Endothelial cell (in vitro differentiated cells): ENCODE results near the gene SYCP2. TPM values are rescaled to one million over a fixed set of nuclear protein-coding genes. Genes with fewer than 3 reads are reported as not detected.

Source experiments
- DNase-seq: peaks from one replicate; pipeline ENCODE4 v3.0.0; 2021; ENCODE audit warnings: low spot score
- H3K27ac Mint-ChIP-seq: one replicate; pipeline ENCODE4 v1.8.0; 2021; ENCODE audit warnings: mixed read lengths, inconsistent platforms; ENCODE audit not compliant: unreplicated experiment
- H3K27me3 Mint-ChIP-seq: one replicate; pipeline ENCODE4 v1.8.0; 2021; ENCODE audit warnings: mild to moderate bottlenecking, moderate library complexity, mixed read lengths, inconsistent platforms; ENCODE audit not compliant: unreplicated experiment
- H3K36me3 Mint-ChIP-seq: one replicate; pipeline ENCODE4 v1.8.0; 2021; ENCODE audit warnings: mild to moderate bottlenecking, low read depth, mixed read lengths, inconsistent platforms; ENCODE audit not compliant: unreplicated experiment
- H3K4me1 Mint-ChIP-seq: one replicate; pipeline ENCODE4 v1.8.0; 2021; ENCODE audit warnings: mild to moderate bottlenecking, mixed read lengths, inconsistent platforms; ENCODE audit not compliant: unreplicated experiment
- H3K4me3 Mint-ChIP-seq: one replicate; pipeline ENCODE4 v1.8.0; 2021; ENCODE audit warnings: mild to moderate bottlenecking, mixed read lengths, inconsistent platforms; ENCODE audit not compliant: unreplicated experiment
- H3K9me3 Mint-ChIP-seq: one replicate; pipeline ENCODE4 v1.8.0; 2021; ENCODE audit warnings: mixed read lengths, inconsistent platforms; ENCODE audit not compliant: unreplicated experiment
- CTCF ChIP-seq: fragments of 200-600 bp; sonication (generic); IDR thresholded peaks from one replicate; pipeline ENCODE4 v1.5.0; 2021; ENCODE audit warnings: antibody characterized with exemption; ENCODE audit not compliant: unreplicated experiment
- total RNA-seq: library from RNA; stranded (reverse); fragmentation: NEBNext Ultra II Directional; extraction: Animal tissue kit (Norgen Biotek cat#: 25700); gene quantifications from one replicate; pipeline ENCODE4 v1.2.1, GENCODE V29; 2021; ENCODE audit not compliant: unreplicated experiment

SYCP2 gene
- total RNA-seq, 1 donor from 2014 or later, result 2.1 TPM

DNA sequence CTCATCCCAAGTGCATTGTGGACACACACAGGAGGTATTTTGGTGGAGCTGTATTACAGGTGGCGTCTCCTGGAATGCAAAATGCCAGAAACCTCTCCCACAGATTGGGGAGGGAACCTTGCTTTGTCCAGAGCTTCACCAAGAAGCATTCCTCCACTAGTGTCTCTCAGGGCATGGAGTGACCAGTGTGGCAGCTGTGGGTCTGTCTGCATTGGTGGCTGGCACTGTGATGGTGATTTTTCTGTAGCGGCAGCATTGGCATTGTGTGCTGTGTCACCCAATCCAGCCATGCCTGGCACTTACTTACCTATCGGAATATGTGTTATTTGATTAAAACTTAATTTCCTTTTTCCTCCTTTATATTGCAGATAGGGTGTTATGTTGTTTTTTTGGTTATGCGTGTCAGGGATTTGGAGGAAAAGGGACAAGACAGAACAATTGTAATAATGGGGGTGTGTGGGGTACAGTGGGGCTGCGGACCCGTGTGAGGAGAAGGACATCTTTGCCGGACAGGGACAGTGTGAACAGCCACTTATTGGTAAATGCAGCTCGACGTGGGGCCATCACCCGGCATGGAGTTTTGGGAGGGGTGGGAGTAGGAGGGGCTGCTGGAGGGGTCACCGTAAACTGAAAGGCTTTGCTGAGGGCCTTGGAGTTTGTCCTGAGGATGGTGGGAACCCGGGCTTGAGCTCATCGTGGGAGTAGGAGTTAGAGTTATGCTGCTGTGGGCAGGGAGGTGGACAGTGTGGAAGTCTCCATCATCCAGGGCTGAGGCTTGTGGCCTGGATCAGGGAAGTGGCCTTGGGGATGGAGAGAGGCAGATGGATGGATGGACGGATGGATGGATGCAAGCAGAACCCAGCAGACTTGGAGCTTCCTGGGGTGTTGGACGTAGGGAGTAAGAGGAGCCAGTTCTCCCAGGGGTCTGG is 105.0 kb downstream of the SYCP2 start:
- Mint-ChIP-seq H3K27me3 (peaks cover 9% of the 10 kb centered on the region), H3K27ac (no peak overlapping the region), H3K4me3 (no peak overlapping the region), H3K9me3 (no peaks in the 10 kb centered on the region), H3K4me1 (peaks cover 14% of the 10 kb centered on the region), H3K36me3 (peaks cover 4% of the 10 kb centered on the region)
- DNase-seq, result no peak
- TF ChIP-seq CTCF, result no peak

DNA sequence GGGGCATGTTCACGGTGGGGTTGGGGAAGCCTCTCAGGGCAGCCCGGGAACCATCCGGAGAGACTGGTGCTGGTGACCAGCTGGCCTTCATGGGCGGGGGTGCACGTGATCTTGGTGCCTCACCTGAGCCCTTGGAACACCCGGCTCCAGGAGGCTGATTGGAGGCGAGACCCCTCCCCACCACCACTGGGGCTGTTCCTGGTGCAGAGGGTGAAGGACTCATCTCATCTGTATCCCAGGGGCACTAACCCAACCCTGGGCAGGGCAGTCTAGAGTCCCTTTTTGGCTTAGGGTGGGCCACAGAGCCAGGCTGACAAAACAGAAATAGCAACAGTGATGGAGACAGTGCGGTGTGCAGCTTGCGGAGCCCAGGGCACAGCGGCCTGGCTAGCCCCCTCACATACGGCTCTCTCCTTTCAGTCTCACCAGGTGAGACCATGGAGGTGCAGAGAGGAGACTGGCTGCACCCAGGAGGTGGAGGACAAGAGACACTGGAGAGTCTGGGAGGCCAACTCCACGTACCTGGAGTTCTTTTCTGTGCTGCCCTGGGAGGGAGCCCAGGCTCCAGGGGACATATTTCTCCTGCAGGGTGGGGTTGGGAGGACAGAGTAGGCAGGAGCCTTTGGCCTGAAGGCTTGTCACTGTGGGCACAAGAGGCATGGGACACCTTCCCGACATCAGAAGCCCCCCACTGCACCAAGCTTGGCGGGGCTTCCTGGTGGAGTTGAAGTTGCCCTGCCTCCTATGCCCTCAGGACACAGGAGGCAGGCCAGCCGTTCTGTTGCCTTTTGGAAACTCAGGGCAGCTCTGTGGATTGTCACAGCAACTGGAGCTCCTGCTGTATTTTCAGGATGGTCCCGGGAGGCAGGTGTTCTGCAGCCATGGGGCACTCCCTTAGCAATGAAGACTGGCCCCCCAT is 106.0 kb downstream of the SYCP2 start:
- Mint-ChIP-seq H3K4me3 (no peak overlapping the region), H3K4me1 (peaks cover 16% of the 10 kb centered on the region), H3K27me3 (peaks cover 9% of the 10 kb centered on the region), H3K9me3 (no peaks in the 10 kb centered on the region), H3K27ac (no peak overlapping the region), H3K36me3 (peaks cover 4% of the 10 kb centered on the region)
- DNase-seq, result no peak
- no peak for TF ChIP-seq CTCF

DNA sequence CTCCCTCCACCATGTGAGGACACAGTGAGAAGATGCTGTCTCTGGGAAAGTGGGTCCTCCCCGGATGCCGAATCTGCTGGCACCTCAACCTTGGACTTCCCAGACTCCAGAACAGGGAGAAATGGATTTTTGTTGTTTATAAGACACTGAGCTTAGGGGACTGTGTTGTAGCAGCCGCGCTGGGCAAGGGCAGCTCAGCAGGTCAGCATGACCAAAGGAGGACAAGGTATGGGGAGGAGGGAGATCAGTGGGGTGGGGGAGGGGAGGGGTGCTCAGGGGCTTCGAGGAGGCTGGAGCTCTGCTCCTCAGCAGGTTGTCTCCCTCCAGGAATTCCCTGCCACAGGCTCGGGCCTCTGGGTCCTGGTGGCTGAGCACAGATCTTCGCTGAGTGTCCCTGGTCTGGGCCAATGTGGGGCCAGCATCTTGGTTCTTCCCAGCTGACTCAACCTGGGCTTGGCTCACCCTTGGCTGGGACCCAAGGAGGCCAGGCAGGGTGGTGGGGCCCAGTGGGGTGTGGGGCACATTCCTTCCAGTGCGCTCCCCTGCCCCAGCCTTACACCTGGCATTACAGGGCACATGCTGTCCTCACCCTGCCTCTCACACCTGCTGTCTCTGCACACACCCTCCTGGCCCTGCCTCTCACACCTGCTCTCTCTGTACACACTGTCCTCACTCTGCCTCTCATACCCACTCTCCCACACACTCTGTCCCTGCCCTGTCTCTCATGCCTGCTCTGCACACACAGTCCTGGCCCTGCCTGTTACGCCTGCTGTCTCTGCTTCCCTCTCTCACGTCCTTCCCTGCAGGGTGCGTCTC is 107.3 kb downstream of the SYCP2 start:
- Mint-ChIP-seq H3K9me3 (no peaks in the 10 kb centered on the region), H3K27me3 (peaks cover 9% of the 10 kb centered on the region), H3K4me3 (no peak overlapping the region), H3K4me1 (peaks cover 16% of the 10 kb centered on the region), H3K27ac (no peak overlapping the region), H3K36me3 (peaks cover 4% of the 10 kb centered on the region)
- TF ChIP-seq CTCF, result no peak
- no peak for DNase-seq

- TF ChIP-seq CTCF, result no peak
- Mint-ChIP-seq H3K36me3 (peaks cover 4% of the 10 kb centered on the region), H3K27ac (no peak overlapping the region), H3K4me1 (peaks cover 16% of the 10 kb centered on the region), H3K9me3 (no peaks in the 10 kb centered on the region), H3K27me3 (peaks cover 9% of the 10 kb centered on the region), H3K4me3 (no peak overlapping the region)
- no peak for DNase-seq
Observed at GRCh38 chr20:59825563-59825920, 107.9 kb downstream of the SYCP2 start.
